Measurements from ENCODE around the gene SPOCD1.

SPOCD1 gene

GRCh38 chr1:31846484-31846883 is 30.7 kb upstream of the SPOCD1 start:
- TF ChIP-seq MYC (IDR thresholded peaks at IDR 0.05; ENCODE audit: low read depth, low read length) (no peak), POLR2A (IDR thresholded peaks at IDR 0.05; ENCODE audit: extremely low read depth, insufficient read length) (no peak), CTCF (IDR thresholded peaks at IDR 0.05; ENCODE audit: low read depth, low read length) (no peak), MAX (IDR thresholded peaks at IDR 0.05; ENCODE audit: low read depth, low read length) (no peak)
- H3K4me3 ChIP-seq (ENCODE audit: low read depth, low read length): no peak overlapping the region
- no peak for DNase-seq (ENCODE audit: low read depth)

GRCh38 chr1:31843506-31843905 is 27.7 kb upstream of the SPOCD1 start:
- H3K4me3 ChIP-seq (ENCODE audit: low read depth, low read length): no peak overlapping the region
- no peak for DNase-seq (ENCODE audit: low read depth)
- TF ChIP-seq CTCF (IDR thresholded peaks at IDR 0.05; ENCODE audit: low read depth, low read length) (no peak), POLR2A (IDR thresholded peaks at IDR 0.05; ENCODE audit: extremely low read depth, insufficient read length) (no peak), MYC (IDR thresholded peaks at IDR 0.05; ENCODE audit: low read depth, low read length) (no peak)

- TF ChIP-seq MYC (IDR thresholded peaks at IDR 0.05; ENCODE audit: low read depth, low read length) (no peak), POLR2A (IDR thresholded peaks at IDR 0.05; ENCODE audit: extremely low read depth, insufficient read length) (no peak), CTCF (IDR thresholded peaks at IDR 0.05; ENCODE audit: low read depth, low read length) (no peak), MAX (IDR thresholded peaks at IDR 0.05; ENCODE audit: low read depth, low read length) (no peak)
- H3K4me3 ChIP-seq (ENCODE audit: low read depth, low read length): no peak overlapping the region
- no peak for DNase-seq (ENCODE audit: low read depth)
Measured at GRCh38 chr1:31839662-31840343, 24.0 kb upstream of the SPOCD1 start.

GRCh38 chr1:31837451-31838158 is 21.8 kb upstream of the SPOCD1 start:
- no peak for TF ChIP-seq POLR2A (IDR thresholded peaks at IDR 0.05; ENCODE audit: extremely low read depth, insufficient read length)
- TF ChIP-seq CTCF (IDR thresholded peaks at IDR 0.05; ENCODE audit: low read depth, low read length): no peak
- TF ChIP-seq MAX (IDR thresholded peaks at IDR 0.05; ENCODE audit: low read depth, low read length): no peak
- no peak for TF ChIP-seq MYC (IDR thresholded peaks at IDR 0.05; ENCODE audit: low read depth, low read length)
- H3K4me3 ChIP-seq (ENCODE audit: low read depth, low read length): no peak overlapping the region
- DNase-seq (ENCODE audit: low read depth): no peak

GRCh38 chr1:31836638-31837037 is 20.8 kb upstream of the SPOCD1 start:
- TF ChIP-seq MAX (IDR thresholded peaks at IDR 0.05; ENCODE audit: low read depth, low read length) (no peak), MYC (IDR thresholded peaks at IDR 0.05; ENCODE audit: low read depth, low read length) (no peak), POLR2A (IDR thresholded peaks at IDR 0.05; ENCODE audit: extremely low read depth, insufficient read length) (no peak), CTCF (IDR thresholded peaks at IDR 0.05; ENCODE audit: low read depth, low read length) (no peak)
- H3K4me3 ChIP-seq (ENCODE audit: low read depth, low read length): no peak overlapping the region
- no peak for DNase-seq (ENCODE audit: low read depth)
